ENCODE data around the gene EMC7.

DNA sequence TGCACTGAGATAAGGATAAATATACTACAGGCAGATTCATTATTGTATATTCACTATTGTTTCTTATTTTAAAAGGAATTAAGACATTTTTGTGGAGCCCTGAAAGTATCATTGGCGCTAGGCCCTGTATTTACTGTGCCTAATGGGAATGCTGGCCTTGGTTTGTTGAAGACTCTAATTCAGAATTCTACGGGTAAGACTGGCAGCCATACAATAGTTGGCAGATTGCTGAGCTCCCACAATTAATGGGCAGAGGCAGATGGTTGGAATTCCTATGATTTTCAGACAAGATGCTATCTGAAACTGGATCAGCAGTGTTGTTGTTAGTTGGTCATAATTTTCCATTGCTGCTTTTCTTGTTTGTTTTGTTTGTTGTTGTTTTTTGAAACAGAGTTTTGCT lies 15.0 kb upstream of the EMC7 start:
- TF ChIP-seq, protein P1, sequence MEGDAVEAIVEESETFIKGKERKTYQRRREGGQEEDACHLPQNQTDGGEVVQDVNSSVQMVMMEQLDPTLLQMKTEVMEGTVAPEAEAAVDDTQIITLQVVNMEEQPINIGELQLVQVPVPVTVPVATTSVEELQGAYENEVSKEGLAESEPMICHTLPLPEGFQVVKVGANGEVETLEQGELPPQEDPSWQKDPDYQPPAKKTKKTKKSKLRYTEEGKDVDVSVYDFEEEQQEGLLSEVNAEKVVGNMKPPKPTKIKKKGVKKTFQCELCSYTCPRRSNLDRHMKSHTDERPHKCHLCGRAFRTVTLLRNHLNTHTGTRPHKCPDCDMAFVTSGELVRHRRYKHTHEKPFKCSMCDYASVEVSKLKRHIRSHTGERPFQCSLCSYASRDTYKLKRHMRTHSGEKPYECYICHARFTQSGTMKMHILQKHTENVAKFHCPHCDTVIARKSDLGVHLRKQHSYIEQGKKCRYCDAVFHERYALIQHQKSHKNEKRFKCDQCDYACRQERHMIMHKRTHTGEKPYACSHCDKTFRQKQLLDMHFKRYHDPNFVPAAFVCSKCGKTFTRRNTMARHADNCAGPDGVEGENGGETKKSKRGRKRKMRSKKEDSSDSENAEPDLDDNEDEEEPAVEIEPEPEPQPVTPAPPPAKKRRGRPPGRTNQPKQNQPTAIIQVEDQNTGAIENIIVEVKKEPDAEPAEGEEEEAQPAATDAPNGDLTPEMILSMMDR (IDR thresholded peaks at IDR 0.05), result no peak
- TF ChIP-seq EZH2 (IDR thresholded peaks at IDR 0.05; ENCODE audit: borderline replicate concordance, insufficient read depth, low read depth, low read length, poor library complexity, severe bottlenecking), result no peak

All from B cell (primary cell).